ACHN (cell line): ENCODE data around the gene TCEAL9.
A peak's percentile ranks its signal among the peaks of the same experiment; 100 is the strongest.
"Not testable (repeated sequence)": the region's sequence is repeated elsewhere in the genome, so short reads cannot be mapped to it uniquely, and the experiment has no call there.

ENCODE experiments used
- DNase-seq: peaks from one replicate; pipeline ENCODE4 v3.0.0-alpha.2; 2015
- in situ Hi-C: cut with HindIII; loops from 2 replicates; pipeline ENCODE4 v1.10.0; 2017; ENCODE audit warnings: low sequenced_read_pairs, low pct_ligation_motif_present, low pct_unique_long_range_greater_than_20kb

TCEAL9 gene

GRCh38 chrX:103356130-103356798 lies at the start of gene TCEAL9:
TSS of gene TCEAL9 (plus strand) at chrX:103356506. CDS start at chrX:103357685, 1,179 bp downstream.
- DNase-seq, result peak; percentile 62
- in situ Hi-C loops, result no loop called here

GRCh38 chrX:103309860-103310554 lies 46.3 kb upstream of the TCEAL9 start:
- in situ Hi-C loops, result no loop called here
- no peak for DNase-seq

- DNase-seq, result peak; percentile 64
- in situ Hi-C loops, result no loop called here
These were observed 45.5 kb upstream of the TCEAL9 start, which contains the start of gene BEX2 for GRCh38 chrX:103310555-103311398. TSS of gene BEX2 (minus strand) at chrX:103310990. CDS start at chrX:103309976, 1,014 bp downstream.

- no peak for DNase-seq
- in situ Hi-C loops, result no loop called here
These were observed 44.9 kb upstream of the TCEAL9 start for GRCh38 chrX:103311399-103311780.

- no peak for DNase-seq
- in situ Hi-C loops, result no loop called here
These were observed 26.3 kb upstream of the TCEAL9 start, which contains the start of gene TCEAL7 for GRCh38 chrX:103329991-103330390. TSS of gene TCEAL7 (plus strand) at chrX:103330239. CDS start at chrX:103331404, 1,165 bp downstream.

GRCh38 chrX:103330681-103331288 lies 25.5 kb upstream of the TCEAL9 start:
- in situ Hi-C loops, result no loop called here
- DNase-seq, result no peak

- in situ Hi-C loops, result no loop called here
- DNase-seq, result no peak
These were observed 17.6 kb upstream of the TCEAL9 start for GRCh38 chrX:103338663-103339062.

GRCh38 chrX:103343105-103343504 lies 13.2 kb upstream of the TCEAL9 start:
- DNase-seq, result peak; percentile 50
- in situ Hi-C loops, result no loop called here

- DNase-seq, result no peak
- in situ Hi-C loops, result no loop called here
These were observed 11.7 kb upstream of the TCEAL9 start for GRCh38 chrX:103344606-103345005.

GRCh38 chrX:103347682-103348397 lies 8.5 kb upstream of the TCEAL9 start:
- DNase-seq, result no peak
- in situ Hi-C loops, result no loop called here

- in situ Hi-C loops, result no loop called here
- no peak for DNase-seq
These were observed 552 bp downstream of the TCEAL9 start for GRCh38 chrX:103356858-103357257.

- in situ Hi-C loops, result no loop called here
- no peak for DNase-seq
These were observed 1.6 kb downstream of the TCEAL9 start for GRCh38 chrX:103357871-103358270.

- in situ Hi-C loops, DNase-seq: not testable (repeated sequence)
These were observed 3.3 kb downstream of the TCEAL9 start for GRCh38 chrX:103359605-103360004.

GRCh38 chrX:103360092-103360491 lies 3.8 kb downstream of the TCEAL9 start:
- no peak for DNase-seq
- in situ Hi-C loops, result no loop called here

GRCh38 chrX:103360916-103361315 lies 4.6 kb downstream of the TCEAL9 start:
- DNase-seq, result no peak
- in situ Hi-C loops, result no loop called here

GRCh38 chrX:103361798-103362197 lies 5.5 kb downstream of the TCEAL9 start:
- in situ Hi-C loops, result no loop called here
- no peak for DNase-seq

- in situ Hi-C loops, result no loop called here
- DNase-seq, result peak; percentile 80
These were observed 6.2 kb downstream of the TCEAL9 start for GRCh38 chrX:103362474-103362873.

- no peak for DNase-seq
- in situ Hi-C loops, result no loop called here
These were observed 6.7 kb downstream of the TCEAL9 start for GRCh38 chrX:103363046-103363445.
